Epithelial cell of proximal tubule (primary cell): Measurements from ENCODE around the gene PDPN. TPM values are rescaled to one million over a fixed set of nuclear protein-coding genes. Genes with fewer than 3 reads are reported as not detected.

Experiments
- DNase-seq: peaks from one replicate; pipeline ENCODE4 v3.0.0-alpha.2; 2011; ENCODE audit warnings: low read depth
- H3K4me3 ChIP-seq: 2 replicates; pipeline ENCODE4 v1.5.1; 2011; ENCODE audit warnings: low read depth, mild to moderate bottlenecking, low read length
- total RNA-seq: library from RNA; depleted of rRNA; stranded (reverse); fragments of >200 nt; gene quantifications from 2 replicates; pipeline ENCODE4 v1.2.3, GENCODE V29; 2015
- TF ChIP-seq, protein P1 (sequence below): conservative IDR thresholded peaks from 2 replicates; pipeline ENCODE4 v1.5.1; 2012; ENCODE audit warnings: low read depth, mild to moderate bottlenecking, low read length

Gene PDPN
- total RNA-seq, 1 donor from 2014 or later, result 7.6 TPM

DNA sequence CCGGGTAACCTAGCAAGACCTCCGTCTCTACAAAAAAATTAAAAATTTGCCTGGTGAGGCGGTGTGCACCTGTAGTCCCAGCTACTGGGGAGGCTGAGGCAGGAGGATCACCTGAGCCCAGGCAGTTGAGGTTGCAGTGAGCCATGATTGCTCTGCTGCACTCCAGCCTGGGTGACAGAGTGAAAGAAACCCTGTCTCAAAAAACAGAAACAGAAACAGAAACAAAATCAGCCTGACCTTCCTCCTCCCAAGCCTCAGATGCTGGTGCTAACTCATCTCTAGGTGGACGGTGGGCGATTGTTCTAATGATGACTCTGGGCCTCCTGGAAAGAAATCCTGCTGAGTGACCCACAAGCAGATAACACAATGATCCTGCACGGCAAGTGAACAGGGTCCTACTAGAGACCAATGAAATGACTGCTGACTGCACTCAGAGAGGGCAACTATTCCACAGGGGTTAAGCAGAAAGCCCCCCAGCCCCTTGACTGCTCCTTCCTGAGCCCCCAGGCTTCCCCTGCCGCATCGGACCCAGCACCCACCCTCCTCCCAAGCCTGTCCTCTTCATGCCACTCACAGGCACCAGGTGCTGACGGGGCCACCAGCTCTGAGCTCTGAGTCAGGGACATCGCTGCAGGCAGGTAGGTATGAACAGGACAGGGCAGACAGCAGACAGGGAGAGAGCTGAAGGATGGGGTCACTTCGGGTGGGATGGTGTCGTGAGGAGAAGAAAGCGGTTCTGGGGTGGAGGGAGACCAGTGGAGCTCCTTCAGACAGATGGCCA, 42.0 kb upstream of the PDPN start:
- no peak overlapping the region for H3K4me3 ChIP-seq
- DNase-seq, result no peak
- TF ChIP-seq, protein P1, sequence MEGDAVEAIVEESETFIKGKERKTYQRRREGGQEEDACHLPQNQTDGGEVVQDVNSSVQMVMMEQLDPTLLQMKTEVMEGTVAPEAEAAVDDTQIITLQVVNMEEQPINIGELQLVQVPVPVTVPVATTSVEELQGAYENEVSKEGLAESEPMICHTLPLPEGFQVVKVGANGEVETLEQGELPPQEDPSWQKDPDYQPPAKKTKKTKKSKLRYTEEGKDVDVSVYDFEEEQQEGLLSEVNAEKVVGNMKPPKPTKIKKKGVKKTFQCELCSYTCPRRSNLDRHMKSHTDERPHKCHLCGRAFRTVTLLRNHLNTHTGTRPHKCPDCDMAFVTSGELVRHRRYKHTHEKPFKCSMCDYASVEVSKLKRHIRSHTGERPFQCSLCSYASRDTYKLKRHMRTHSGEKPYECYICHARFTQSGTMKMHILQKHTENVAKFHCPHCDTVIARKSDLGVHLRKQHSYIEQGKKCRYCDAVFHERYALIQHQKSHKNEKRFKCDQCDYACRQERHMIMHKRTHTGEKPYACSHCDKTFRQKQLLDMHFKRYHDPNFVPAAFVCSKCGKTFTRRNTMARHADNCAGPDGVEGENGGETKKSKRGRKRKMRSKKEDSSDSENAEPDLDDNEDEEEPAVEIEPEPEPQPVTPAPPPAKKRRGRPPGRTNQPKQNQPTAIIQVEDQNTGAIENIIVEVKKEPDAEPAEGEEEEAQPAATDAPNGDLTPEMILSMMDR, result no peak

DNA sequence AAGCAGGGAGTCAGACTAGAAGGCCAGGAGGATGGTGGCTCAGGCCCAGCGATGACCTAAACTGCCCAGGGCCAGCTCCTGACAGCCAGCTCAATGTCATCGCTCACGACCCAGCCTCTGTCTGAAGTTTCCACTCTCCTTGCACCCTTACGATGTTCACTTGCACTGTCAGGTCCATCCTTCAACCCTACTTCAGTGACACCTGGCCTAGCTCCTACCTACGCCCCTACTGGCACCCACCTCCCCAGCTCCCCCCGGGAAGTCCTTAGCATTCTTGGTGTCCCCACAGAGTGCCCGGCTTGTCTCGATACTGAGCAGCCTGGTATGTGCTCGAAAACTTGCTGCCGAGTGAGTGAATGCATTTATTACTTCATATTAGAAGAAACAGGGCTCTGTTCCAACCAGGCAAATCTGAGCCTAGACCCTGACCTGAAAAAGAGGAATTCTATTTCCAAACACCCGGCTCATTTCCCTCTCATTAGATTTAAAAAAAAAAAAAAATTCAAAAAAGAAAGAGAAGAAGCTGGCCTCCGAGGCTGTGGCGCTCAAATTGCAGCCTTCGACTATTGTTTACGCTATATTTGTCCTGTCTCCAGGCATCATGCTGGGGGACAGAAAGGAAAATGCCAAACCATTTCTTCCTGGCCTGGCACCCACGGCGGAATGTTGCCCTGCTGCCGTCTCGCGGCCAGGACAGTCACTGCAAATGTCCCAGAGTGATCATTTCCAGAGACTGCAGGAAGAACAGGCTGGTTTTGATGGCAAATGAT, 40.0 kb upstream of the PDPN start:
- H3K4me3 ChIP-seq, result no peak overlapping the region
- no peak for DNase-seq
- TF ChIP-seq, protein P1, result peak; percentile 53

DNA sequence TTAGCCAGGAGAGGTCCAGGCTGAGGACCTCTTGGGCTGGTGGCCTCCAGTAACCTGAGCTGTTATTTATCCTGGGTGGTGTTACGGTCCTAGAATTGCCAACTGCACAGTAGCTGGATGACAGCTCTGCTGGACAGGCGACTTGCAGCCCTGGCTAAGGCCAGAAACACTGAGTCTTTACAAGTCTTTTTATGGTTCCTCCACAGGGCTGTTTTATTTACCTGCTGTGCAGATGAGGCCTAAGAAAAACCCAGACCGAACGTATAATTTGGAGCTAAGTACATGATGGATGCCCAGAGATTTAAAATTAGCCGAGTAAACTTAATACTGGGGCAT, 39.4 kb upstream of the PDPN start:
- TF ChIP-seq, protein P1, result no peak
- no peak for DNase-seq
- H3K4me3 ChIP-seq, result no peak overlapping the region

- TF ChIP-seq, protein P1, result no peak
- no peak for DNase-seq
- H3K4me3 ChIP-seq, result no peak overlapping the region
Observed at GRCh38 chr1:13546791-13547190, 36.8 kb upstream of the PDPN start.

- TF ChIP-seq, protein P1, result no peak
- no peak for DNase-seq
Observed at GRCh38 chr1:13548281-13548680, 35.4 kb upstream of the PDPN start.

DNA sequence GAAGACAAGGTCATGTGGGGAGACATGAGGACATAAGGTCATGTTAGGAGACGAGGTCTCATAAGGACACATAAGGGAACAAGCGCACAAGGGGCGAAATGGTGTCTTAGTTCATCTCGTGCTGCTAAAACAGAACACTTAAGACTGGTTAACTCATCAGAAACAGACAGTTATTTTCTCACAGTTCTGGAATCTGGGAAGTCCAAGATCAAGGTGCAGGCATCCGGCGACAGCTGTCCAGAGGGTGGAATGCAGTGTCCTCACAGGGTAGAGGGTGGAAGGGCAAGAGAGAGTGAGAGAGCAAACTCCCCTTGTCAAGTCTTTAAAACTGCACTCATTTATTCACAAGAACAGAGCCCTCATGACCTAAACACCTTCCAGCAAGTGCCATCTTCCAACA, 34.6 kb upstream of the PDPN start:
- TF ChIP-seq, protein P1, result no peak
- no peak overlapping the region for H3K4me3 ChIP-seq
- DNase-seq, result no peak

More at GRCh38 chr1:13548281-13548680, 35.4 kb upstream of the PDPN start:
- H3K4me3 ChIP-seq, result no peak overlapping the region
